GM23338 (cell line): ENCODE data around the gene TANGO6.

Source experiments
- EZH2 ChIP-seq: fragments of 200-600 bp; sonication (generic); IDR thresholded peaks from one replicate; pipeline ENCODE4 v1.8.0; 2017; ENCODE audit warnings: antibody characterized with exemption, mild to moderate bottlenecking, low read depth; ENCODE audit not compliant: unreplicated experiment
- JUNB ChIP-seq: IDR thresholded peaks from one replicate; pipeline ENCODE4 v1.6.1; 2016; ENCODE audit warnings: antibody characterized with exemption; ENCODE audit not compliant: unreplicated experiment
- TF ChIP-seq, protein P1 (sequence below), 2 experiments: fragments of 200-600 bp in 1 of 2; sonication (generic) in 1 of 2; conservative IDR thresholded peaks; 2 replicates each; pipeline versions ENCODE4 v1.5.1 to v1.6.1; 2016 to 2017; ENCODE audit warnings: antibody characterized with exemption in 2 of 2, low read depth in 2 of 2, mild to moderate bottlenecking in 2 of 2, moderate library complexity in 1 of 2

- TF ChIP-seq, protein P1, sequence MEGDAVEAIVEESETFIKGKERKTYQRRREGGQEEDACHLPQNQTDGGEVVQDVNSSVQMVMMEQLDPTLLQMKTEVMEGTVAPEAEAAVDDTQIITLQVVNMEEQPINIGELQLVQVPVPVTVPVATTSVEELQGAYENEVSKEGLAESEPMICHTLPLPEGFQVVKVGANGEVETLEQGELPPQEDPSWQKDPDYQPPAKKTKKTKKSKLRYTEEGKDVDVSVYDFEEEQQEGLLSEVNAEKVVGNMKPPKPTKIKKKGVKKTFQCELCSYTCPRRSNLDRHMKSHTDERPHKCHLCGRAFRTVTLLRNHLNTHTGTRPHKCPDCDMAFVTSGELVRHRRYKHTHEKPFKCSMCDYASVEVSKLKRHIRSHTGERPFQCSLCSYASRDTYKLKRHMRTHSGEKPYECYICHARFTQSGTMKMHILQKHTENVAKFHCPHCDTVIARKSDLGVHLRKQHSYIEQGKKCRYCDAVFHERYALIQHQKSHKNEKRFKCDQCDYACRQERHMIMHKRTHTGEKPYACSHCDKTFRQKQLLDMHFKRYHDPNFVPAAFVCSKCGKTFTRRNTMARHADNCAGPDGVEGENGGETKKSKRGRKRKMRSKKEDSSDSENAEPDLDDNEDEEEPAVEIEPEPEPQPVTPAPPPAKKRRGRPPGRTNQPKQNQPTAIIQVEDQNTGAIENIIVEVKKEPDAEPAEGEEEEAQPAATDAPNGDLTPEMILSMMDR (conservative IDR thresholded peaks at IDR 0.05; ENCODE audit: low read depth in 2 of 2), result no peak
- TF ChIP-seq EZH2 (no peak), JUNB (no peak)
Observed at GRCh38 chr16:69055980-69056379, 212.6 kb downstream of the TANGO6 start.
